ENCODE results near the gene PPP1R26. TPM values are rescaled to one million over a fixed set of nuclear protein-coding genes. Genes with fewer than 3 reads are reported as not detected.

The PPP1R26 gene
- total RNA-seq, 4 donors from 2014 or later = 5.4 to 10.9 (median 8.3) TPM

GRCh38 chr9:135502873-135503321 lies 23.3 kb downstream of the PPP1R26 start:
- 82 to 96% methylated on average over 7 to 8 of the region's 16 CpGs for WGBS, 2 donors
- TF ChIP-seq, protein P1, sequence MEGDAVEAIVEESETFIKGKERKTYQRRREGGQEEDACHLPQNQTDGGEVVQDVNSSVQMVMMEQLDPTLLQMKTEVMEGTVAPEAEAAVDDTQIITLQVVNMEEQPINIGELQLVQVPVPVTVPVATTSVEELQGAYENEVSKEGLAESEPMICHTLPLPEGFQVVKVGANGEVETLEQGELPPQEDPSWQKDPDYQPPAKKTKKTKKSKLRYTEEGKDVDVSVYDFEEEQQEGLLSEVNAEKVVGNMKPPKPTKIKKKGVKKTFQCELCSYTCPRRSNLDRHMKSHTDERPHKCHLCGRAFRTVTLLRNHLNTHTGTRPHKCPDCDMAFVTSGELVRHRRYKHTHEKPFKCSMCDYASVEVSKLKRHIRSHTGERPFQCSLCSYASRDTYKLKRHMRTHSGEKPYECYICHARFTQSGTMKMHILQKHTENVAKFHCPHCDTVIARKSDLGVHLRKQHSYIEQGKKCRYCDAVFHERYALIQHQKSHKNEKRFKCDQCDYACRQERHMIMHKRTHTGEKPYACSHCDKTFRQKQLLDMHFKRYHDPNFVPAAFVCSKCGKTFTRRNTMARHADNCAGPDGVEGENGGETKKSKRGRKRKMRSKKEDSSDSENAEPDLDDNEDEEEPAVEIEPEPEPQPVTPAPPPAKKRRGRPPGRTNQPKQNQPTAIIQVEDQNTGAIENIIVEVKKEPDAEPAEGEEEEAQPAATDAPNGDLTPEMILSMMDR (IDR thresholded peaks at IDR 0.05) = no peak
- no peak for TF ChIP-seq POLR2A (IDR thresholded peaks at IDR 0.05)
- no peaks in the 10 kb centered on the region for H3K27me3 ChIP-seq
- no peak overlapping the region for H3K4me3 ChIP-seq
- no peak for DNase-seq
- H3K9me3 ChIP-seq = no peaks in the 10 kb centered on the region
- H3K27ac ChIP-seq = no peak overlapping the region
- peaks cover 19 to 40% (median 22%) of the 10 kb centered on the region in 3 donors for H3K4me1 ChIP-seq
- H3K36me3 ChIP-seq = peaks cover 9 to 40% (median 15%) of the 10 kb centered on the region in 3 donors
- intact Hi-C loops (cut with DNase I) = no loop called here

GRCh38 chr9:135503371-135504261 lies 24.0 kb downstream of the PPP1R26 start:
- DNase-seq = no peak
- WGBS, 2 donors = 88 to 93% methylated on average over 19 to 25 of the region's 41 CpGs
- TF ChIP-seq, protein P1 (IDR thresholded peaks at IDR 0.05) = no peak
- no peak for TF ChIP-seq POLR2A (IDR thresholded peaks at IDR 0.05)

GRCh38 chr9:135504262-135505243 lies 25.0 kb downstream of the PPP1R26 start:
- WGBS, 2 donors = 43 to 60% methylated on average over 7 to 11 of the region's 21 CpGs
- peaks cover 9 to 40% (median 15%) of the 10 kb centered on the region in 3 donors for H3K36me3 ChIP-seq
- no peaks in the 10 kb centered on the region for H3K27me3 ChIP-seq
- no peak overlapping the region for H3K27ac ChIP-seq
- no peak for TF ChIP-seq POLR2A (IDR thresholded peaks at IDR 0.05)
- TF ChIP-seq, protein P1 (IDR thresholded peaks at IDR 0.05) = peak in 5 of 6 experiments; percentile 28 to 68 (median 52)
- DNase-seq = no peak
- H3K4me1 ChIP-seq = peaks cover 14 to 33% (median 15%) of the 10 kb centered on the region in 3 donors
- intact Hi-C loops (cut with DNase I) = no loop called here
- no peak overlapping the region for H3K4me3 ChIP-seq
- H3K9me3 ChIP-seq = no peaks in the 10 kb centered on the region

More at GRCh38 chr9:135503371-135504261, 24.0 kb downstream of the PPP1R26 start:
- no peaks in the 10 kb centered on the region for H3K9me3 ChIP-seq
- no peaks in the 10 kb centered on the region for H3K27me3 ChIP-seq
- intact Hi-C loops (cut with DNase I) = no loop called here
- peaks cover 9 to 40% (median 15%) of the 10 kb centered on the region in 3 donors for H3K36me3 ChIP-seq
- no peak overlapping the region for H3K27ac ChIP-seq
- H3K4me1 ChIP-seq = peaks cover 19 to 40% (median 22%) of the 10 kb centered on the region in 3 donors
- no peak overlapping the region for H3K4me3 ChIP-seq

GRCh38 chr9:135505406-135506187 lies 26.0 kb downstream of the PPP1R26 start:
- Histone ChIP-seq H3K4me3 (no peak overlapping the region), H3K9me3 (no peaks in the 10 kb centered on the region), H3K4me1 (peaks cover 13 to 23% (median 14%) of the 10 kb centered on the region in 3 donors), H3K27ac (no peak overlapping the region), H3K27me3 (no peaks in the 10 kb centered on the region), H3K36me3 (peaks cover 9 to 40% (median 15%) of the 10 kb centered on the region in 3 donors)
- 77 to 87% methylated on average over 1 to 5 of the region's 24 CpGs for WGBS, 2 donors
- intact Hi-C loops (cut with DNase I) = no loop called here
- TF ChIP-seq POLR2A (IDR thresholded peaks at IDR 0.05) = no peak
- TF ChIP-seq, protein P1 (IDR thresholded peaks at IDR 0.05) = no peak
- no peak for DNase-seq

Measured in esophagus squamous epithelium (tissue), 5 donors.